ENCODE data around the gene CD2AP. TPM values are rescaled to one million over a fixed set of nuclear protein-coding genes. Genes with fewer than 3 reads are reported as not detected.

CD2AP gene
- total and polyA plus RNA-seq, 9 donors = 6.9 to 40.7 (median 15.5) TPM

DNA sequence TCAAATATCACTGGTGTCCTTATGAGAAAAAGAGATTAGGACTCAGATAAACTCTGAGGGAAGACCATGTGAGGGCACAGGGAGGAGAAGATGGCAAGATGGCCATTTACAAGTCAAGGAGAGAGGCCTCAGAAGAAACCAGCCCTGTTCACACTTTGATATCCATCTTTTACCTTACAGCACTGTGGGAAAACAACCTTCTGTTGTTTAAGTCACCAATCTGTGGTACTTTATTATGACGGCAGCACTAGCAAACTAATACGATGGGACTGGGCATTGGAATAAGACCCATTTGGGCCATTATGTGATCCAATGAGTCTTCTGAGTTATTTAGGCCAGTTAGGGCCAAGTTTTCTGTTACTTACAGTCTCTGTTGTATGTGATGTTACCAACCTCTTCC, 26.4 kb upstream of the CD2AP start:
- TF ChIP-seq EP300 (IDR thresholded peaks at IDR 0.05) (no peak), POLR2A (IDR thresholded peaks at IDR 0.05) (no peak)
- TF ChIP-seq, protein P1, sequence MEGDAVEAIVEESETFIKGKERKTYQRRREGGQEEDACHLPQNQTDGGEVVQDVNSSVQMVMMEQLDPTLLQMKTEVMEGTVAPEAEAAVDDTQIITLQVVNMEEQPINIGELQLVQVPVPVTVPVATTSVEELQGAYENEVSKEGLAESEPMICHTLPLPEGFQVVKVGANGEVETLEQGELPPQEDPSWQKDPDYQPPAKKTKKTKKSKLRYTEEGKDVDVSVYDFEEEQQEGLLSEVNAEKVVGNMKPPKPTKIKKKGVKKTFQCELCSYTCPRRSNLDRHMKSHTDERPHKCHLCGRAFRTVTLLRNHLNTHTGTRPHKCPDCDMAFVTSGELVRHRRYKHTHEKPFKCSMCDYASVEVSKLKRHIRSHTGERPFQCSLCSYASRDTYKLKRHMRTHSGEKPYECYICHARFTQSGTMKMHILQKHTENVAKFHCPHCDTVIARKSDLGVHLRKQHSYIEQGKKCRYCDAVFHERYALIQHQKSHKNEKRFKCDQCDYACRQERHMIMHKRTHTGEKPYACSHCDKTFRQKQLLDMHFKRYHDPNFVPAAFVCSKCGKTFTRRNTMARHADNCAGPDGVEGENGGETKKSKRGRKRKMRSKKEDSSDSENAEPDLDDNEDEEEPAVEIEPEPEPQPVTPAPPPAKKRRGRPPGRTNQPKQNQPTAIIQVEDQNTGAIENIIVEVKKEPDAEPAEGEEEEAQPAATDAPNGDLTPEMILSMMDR (IDR thresholded peaks at IDR 0.05) = no peak
- Histone ChIP-seq H3K4me1 (ENCODE audit: insufficient read depth) (no peaks in the 10 kb centered on the region), H3K27ac (no peak overlapping the region), H3K4me3 (no peak overlapping the region), H3K27me3 (no peaks in the 10 kb centered on the region), H3K36me3 (no peaks in the 10 kb centered on the region), H3K9me3 (no peaks in the 10 kb centered on the region)
- intact Hi-C loops (cut with DNase I) = no loop called here
- WGBS, 3 donors = 93 to 95% (median 94%) methylated on average over 2 of the region's 2 CpGs
- no peak for DNase-seq

DNA sequence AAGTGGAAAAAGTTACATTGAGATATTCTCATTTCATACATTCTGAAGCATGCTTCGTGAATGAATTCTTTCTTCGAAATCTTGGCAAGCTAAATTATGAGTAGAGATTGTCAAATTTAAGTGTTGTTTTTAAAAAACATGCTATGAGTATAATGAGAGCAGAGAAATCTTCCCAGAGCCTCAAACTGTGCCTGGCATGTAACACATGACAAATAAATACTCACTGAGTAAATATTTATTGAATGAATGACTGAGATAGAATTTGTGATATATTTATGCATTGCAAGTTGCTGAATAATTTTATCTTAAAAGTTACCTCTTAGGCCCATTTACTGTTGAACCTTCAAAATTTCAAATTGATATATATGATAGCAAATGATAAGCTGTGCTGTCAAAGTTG, 24.7 kb upstream of the CD2AP start:
- DNase-seq = no peak
- 63 to 76% (median 69%) methylated on average over 2 of the region's 2 CpGs for WGBS, 3 donors
- intact Hi-C loops (cut with DNase I) = no loop called here
- no peak overlapping the region for H3K27ac ChIP-seq
- H3K9me3 ChIP-seq = no peaks in the 10 kb centered on the region
- H3K27me3 ChIP-seq = no peaks in the 10 kb centered on the region
- TF ChIP-seq, protein P1 (IDR thresholded peaks at IDR 0.05) = no peak
- TF ChIP-seq EP300 (IDR thresholded peaks at IDR 0.05) (no peak), POLR2A (IDR thresholded peaks at IDR 0.05) (no peak)
- H3K4me1 ChIP-seq (ENCODE audit: insufficient read depth) = no peaks in the 10 kb centered on the region
- H3K4me3 ChIP-seq = no peak overlapping the region
- H3K36me3 ChIP-seq = no peaks in the 10 kb centered on the region

DNA sequence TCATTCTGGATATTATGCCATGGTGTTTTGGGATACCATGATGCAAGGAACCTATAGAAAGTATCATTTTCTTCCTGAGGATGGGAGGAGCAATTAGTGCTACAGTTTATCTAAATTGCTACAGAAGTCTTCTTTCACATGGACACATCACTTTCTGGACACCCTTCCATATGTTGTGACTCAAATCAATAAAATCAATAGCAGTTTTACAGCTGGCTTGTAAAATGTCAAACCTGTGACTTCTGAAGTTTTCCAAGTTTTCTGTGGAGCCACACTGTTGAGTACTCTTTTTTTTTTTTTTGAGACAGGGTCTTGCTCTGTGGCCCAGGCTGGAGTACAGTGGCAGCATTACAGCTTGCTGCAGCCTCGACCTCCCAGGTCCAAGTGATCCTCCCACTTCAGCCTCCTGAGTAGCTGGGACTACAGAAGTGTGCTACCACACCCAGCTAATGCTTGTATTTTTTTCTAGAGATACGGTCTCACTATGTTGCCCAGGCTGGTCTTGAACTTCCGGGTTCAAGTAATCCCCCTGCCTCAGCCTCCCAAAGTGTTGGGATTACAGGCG, 24.1 kb upstream of the CD2AP start:
- no peak for DNase-seq
- 85 to 89% (median 88%) methylated on average over 4 of the region's 4 CpGs for WGBS, 3 donors
- no peaks in the 10 kb centered on the region for H3K36me3 ChIP-seq
- intact Hi-C loops (cut with DNase I) = no loop called here
- H3K4me3 ChIP-seq = no peak overlapping the region
- H3K27me3 ChIP-seq = no peaks in the 10 kb centered on the region
- H3K27ac ChIP-seq = no peak overlapping the region
- H3K9me3 ChIP-seq = no peaks in the 10 kb centered on the region
- TF ChIP-seq, protein P1 (IDR thresholded peaks at IDR 0.05) = no peak
- TF ChIP-seq EP300 (IDR thresholded peaks at IDR 0.05) = no peak
- TF ChIP-seq POLR2A (IDR thresholded peaks at IDR 0.05) = no peak
- H3K4me1 ChIP-seq (ENCODE audit: insufficient read depth) = no peaks in the 10 kb centered on the region

DNA sequence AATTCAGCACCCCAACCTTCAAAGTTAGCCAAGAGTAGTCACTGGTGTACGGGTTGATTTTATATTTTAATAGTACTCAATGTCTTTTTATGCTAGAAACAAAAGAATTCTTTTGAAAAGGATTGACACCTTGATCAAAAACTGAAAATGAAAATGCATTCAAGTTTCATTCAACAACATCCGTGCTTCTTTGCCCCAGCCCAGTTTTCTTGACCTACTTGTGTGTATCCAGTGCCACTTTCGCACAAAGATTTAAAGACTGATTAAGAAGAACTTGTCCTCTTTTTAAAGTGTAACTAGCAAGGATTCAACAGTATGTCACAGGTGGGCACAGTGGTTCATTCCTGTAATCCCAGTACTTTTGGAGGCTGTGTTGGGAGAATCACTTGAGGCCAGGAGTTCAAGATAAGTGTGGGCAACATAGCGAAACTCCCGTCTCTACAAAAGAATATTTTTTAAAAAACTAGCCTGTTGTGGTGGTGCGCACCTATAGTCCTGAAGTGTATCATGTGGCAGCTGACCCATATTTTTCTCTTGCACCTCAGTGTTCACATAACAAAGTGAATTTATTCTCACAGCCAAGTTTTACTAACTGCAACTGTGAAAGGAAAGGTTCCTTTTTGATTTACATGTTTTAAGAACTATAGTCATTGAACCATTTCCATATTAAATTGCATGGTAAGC, 22.7 kb upstream of the CD2AP start:
- DNase-seq = no peak
- no peak overlapping the region for H3K27ac ChIP-seq
- no peak overlapping the region for H3K4me3 ChIP-seq
- 86 to 91% (median 87%) methylated on average over 6 of the region's 6 CpGs for WGBS, 3 donors
- H3K27me3 ChIP-seq = no peaks in the 10 kb centered on the region
- TF ChIP-seq, protein P1 (IDR thresholded peaks at IDR 0.05) = no peak
- TF ChIP-seq POLR2A (IDR thresholded peaks at IDR 0.05) = no peak
- TF ChIP-seq EP300 (IDR thresholded peaks at IDR 0.05) = no peak
- H3K9me3 ChIP-seq = no peaks in the 10 kb centered on the region
- H3K36me3 ChIP-seq = no peaks in the 10 kb centered on the region
- intact Hi-C loops (cut with DNase I) = no loop called here
- no peaks in the 10 kb centered on the region for H3K4me1 ChIP-seq (ENCODE audit: insufficient read depth)
